ENCODE measurements around the gene TNN. TPM values are rescaled to one million over a fixed set of nuclear protein-coding genes. Genes with fewer than 3 reads are reported as not detected.

TNN gene
- total RNA-seq, 3 donors from 2014 or later: not detected

DNA sequence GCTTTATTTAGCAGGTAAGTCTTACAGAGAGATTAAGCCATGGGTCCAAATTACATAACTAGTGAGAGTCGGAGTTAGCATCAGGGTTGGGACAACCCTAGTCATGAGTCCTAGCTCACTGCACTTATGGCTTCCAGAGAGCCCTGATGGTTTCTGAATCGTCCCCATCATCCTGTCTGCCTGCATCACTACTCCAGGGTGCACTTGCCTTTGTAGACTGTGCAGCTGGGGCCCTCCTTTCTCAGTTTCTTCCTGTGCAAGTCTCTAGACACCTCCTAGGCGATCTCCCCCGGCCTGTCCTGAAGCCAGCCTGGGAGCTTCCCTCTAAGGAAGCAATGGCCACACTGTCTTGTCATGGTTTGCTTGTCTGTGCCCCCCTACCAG lies 87.8 kb downstream of the TNN start:
- peaks cover 29% of the 10 kb centered on the region for H3K27me3 Mint-ChIP-seq (ENCODE audit: low read depth)
- ATAC-seq: no peak
- H3K4me3 Mint-ChIP-seq: no peak overlapping the region
- peaks cover 17% of the 10 kb centered on the region for H3K4me1 Mint-ChIP-seq (ENCODE audit: low read depth)
- DNase-seq: no peak
- no peaks in the 10 kb centered on the region for H3K9me3 Mint-ChIP-seq
- H3K36me3 Mint-ChIP-seq (ENCODE audit: insufficient read depth): peaks cover 11% of the 10 kb centered on the region

DNA sequence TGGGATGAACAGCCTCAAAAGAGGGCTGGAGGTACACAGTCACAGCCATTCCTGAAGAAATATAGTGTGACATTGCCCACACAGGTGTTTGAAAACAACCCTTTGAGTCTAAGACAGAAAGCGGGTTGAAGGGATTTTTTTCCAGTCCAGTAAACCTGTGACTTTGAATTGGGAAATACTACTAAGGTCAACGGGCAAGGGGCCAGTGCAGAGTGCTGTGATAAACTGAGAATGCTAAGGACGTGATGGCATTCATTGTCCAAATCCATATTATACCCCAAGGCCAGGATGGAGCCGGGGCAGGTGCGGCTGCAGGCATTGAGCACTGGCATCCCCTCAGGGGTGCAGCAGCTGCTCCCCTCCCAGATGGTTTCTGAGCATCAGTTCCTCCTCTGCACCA lies 88.3 kb downstream of the TNN start:
- H3K9me3 Mint-ChIP-seq: no peaks in the 10 kb centered on the region
- ATAC-seq (no peak), DNase-seq (no peak)
- peaks cover 26% of the 10 kb centered on the region for H3K27me3 Mint-ChIP-seq (ENCODE audit: low read depth)
- H3K36me3 Mint-ChIP-seq (ENCODE audit: insufficient read depth): peaks cover 14% of the 10 kb centered on the region
- H3K4me3 Mint-ChIP-seq: no peak overlapping the region
- peaks cover 17% of the 10 kb centered on the region for H3K4me1 Mint-ChIP-seq (ENCODE audit: low read depth)

DNA sequence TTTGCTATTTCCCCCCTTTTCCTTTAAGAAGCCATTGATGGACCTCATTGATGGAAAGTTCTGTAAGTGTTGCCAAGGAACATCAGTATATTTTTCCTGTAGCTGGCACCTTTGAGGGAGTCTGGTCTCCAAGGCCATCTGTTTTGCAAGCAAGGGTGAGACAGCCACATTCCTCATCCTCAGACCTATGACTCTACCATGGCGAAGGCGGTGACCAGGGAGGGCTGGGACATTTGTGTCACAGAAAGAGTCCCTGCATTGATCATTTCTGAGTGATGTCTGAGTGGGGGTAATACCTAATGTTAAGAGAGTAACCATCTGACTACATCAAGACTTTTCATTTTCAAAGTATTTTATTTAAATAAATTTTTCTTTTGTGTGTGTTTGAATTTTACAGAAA lies 89.6 kb downstream of the TNN start:
- ATAC-seq (no peak), DNase-seq (no peak)
- Mint-ChIP-seq H3K27me3 (ENCODE audit: low read depth) (peaks cover 16% of the 10 kb centered on the region), H3K36me3 (ENCODE audit: insufficient read depth) (peaks cover 21% of the 10 kb centered on the region), H3K4me3 (no peak overlapping the region), H3K4me1 (ENCODE audit: low read depth) (peaks cover 16% of the 10 kb centered on the region), H3K9me3 (no peaks in the 10 kb centered on the region)

DNA sequence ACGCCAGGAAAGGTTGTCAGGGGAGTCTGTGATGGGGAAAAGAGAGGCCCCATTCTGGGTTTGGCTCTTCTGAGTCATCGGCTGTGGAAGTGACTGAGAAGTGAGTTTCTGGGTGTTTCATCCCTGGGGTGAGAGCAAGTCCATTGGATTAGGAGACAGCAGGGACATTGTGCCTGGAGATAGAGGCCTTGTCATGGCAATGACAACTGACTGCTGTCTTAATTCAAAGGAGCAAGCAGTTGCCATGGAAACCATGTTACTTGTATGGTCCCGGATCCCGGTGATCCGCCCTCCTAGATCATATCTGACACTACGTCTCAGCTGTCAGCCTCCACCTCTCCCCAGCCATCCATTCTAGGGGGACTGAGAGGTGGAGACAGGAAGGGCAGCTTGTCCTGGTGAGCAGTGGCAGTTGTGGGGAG lies 90.5 kb downstream of the TNN start:
- H3K4me1 Mint-ChIP-seq (ENCODE audit: low read depth): peaks cover 16% of the 10 kb centered on the region
- peaks cover 8% of the 10 kb centered on the region for H3K27me3 Mint-ChIP-seq (ENCODE audit: low read depth)
- DNase-seq: no peak
- ATAC-seq: no peak
- H3K9me3 Mint-ChIP-seq: no peaks in the 10 kb centered on the region
- peaks cover 21% of the 10 kb centered on the region for H3K36me3 Mint-ChIP-seq (ENCODE audit: insufficient read depth)
- no peak overlapping the region for H3K4me3 Mint-ChIP-seq

DNA sequence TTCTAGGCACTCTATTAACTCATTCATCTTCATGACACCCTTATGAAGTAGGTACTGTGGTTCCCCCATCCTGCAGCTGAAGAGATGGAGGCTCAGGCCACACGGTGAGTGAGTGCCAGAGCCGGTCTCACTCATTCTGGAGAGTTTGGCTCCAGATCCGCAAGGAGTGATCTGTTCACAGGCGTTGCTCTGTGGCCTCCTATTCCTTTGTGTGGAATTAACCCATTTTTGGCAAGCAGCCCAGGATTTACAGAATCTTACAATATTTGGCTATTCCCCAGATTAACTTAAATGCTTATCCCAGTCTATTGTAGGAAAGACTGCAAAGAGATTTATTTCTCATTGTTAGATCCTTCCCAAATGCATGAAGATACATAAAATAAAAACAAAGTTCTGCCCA lies 95.3 kb downstream of the TNN start:
- Mint-ChIP-seq H3K36me3 (ENCODE audit: insufficient read depth) (peaks cover 41% of the 10 kb centered on the region), H3K27me3 (ENCODE audit: low read depth) (no peaks in the 10 kb centered on the region), H3K4me3 (no peak overlapping the region), H3K9me3 (no peaks in the 10 kb centered on the region), H3K4me1 (ENCODE audit: low read depth) (peaks cover 7% of the 10 kb centered on the region)
- ATAC-seq (no peak), DNase-seq (no peak)

DNA sequence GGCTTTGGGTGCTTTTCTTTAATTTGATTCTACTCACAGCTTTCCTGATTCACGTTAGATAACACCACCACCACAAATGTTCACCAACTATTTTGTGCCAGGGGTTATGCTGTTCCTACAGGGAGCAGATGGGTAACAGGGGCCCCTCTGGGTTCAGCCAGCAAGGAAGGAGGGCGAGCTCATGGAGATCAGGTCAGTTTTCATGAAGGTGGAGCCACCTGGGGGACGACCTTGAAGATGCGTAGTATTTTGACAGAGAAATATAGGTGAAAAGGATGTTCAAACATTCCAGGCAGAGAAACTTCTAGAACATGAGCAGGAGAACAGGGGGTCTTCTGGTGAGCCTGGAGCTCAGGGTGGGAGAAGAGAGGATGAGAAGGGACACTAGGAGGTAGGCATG lies 96.1 kb downstream of the TNN start:
- Mint-ChIP-seq H3K36me3 (ENCODE audit: insufficient read depth) (peaks cover 48% of the 10 kb centered on the region), H3K9me3 (no peaks in the 10 kb centered on the region), H3K4me1 (ENCODE audit: low read depth) (peaks cover 10% of the 10 kb centered on the region), H3K27me3 (ENCODE audit: low read depth) (no peaks in the 10 kb centered on the region), H3K4me3 (no peak overlapping the region)
- DNase-seq (no peak), ATAC-seq (no peak)

DNA sequence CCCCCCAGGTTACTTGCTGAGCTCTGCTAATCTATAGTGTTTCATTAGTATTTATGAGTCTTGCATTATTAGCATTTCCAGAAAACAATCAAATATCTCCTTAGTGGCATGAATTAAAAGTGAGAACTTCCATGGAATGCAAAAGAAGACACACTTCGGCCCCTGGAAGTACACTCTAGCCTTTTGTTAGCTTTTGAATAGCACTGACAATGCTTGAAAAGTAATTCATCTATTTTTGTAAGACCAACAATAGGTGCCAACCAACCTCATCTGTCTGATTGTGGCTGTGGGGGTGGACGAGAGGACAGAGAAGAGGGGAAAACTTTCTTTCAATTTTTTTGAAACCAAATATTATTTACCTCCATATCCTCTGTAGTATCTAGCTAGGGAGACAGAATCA lies 97.1 kb downstream of the TNN start:
- ATAC-seq: no peak
- DNase-seq: no peak
- Mint-ChIP-seq H3K4me1 (ENCODE audit: low read depth) (peaks cover 20% of the 10 kb centered on the region), H3K9me3 (no peaks in the 10 kb centered on the region), H3K4me3 (no peak overlapping the region), H3K36me3 (ENCODE audit: insufficient read depth) (peaks cover 46% of the 10 kb centered on the region), H3K27me3 (ENCODE audit: low read depth) (no peaks in the 10 kb centered on the region)

DNA sequence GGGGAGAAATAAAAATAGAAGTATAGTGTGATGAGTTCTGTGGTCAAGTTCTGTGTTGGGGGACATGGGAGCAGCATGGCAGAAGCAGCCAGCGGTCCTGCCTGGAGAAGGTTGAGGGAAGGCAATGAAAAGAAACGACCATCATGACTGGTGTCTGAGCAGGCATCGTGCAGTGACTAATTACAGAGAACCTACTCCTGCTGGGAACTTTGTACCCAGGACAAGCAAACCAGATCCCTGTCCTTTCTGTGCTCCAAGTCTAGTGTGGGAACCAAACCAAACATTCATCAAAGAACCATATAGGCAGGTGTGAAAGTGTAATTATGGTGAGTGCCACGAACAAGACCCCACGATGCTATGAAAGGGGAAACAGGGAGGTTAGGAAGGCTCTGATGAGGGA lies 99.1 kb downstream of the TNN start:
- H3K27me3 Mint-ChIP-seq (ENCODE audit: low read depth): no peaks in the 10 kb centered on the region
- peaks cover 36% of the 10 kb centered on the region for H3K36me3 Mint-ChIP-seq (ENCODE audit: insufficient read depth)
- DNase-seq: no peak
- peaks cover 37% of the 10 kb centered on the region for H3K4me1 Mint-ChIP-seq (ENCODE audit: low read depth)
- no peak for ATAC-seq
- H3K9me3 Mint-ChIP-seq: no peaks in the 10 kb centered on the region
- no peak overlapping the region for H3K4me3 Mint-ChIP-seq

DNA sequence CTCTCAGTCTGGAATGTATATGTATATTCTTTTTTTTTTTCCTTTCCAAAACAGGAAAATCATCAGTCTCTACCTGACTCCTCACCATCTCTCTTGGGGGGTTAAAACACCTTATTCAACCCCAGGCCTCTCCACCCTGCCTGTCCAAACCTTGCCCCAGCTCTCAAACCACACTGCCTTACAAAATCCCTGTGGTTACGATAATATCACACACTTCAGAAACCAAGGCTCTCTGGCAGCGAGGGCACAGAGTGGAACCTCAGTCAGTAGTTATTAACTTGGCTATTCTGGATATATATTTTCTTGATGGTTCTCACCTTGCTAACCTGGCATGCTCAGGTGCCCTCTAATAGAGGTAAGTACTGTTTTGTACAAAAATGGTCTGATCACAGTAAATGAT lies 100.2 kb downstream of the TNN start:
- Mint-ChIP-seq H3K36me3 (ENCODE audit: insufficient read depth) (peaks cover 37% of the 10 kb centered on the region), H3K4me3 (no peak overlapping the region), H3K9me3 (no peaks in the 10 kb centered on the region), H3K27me3 (ENCODE audit: low read depth) (no peaks in the 10 kb centered on the region), H3K4me1 (ENCODE audit: low read depth) (peaks cover 41% of the 10 kb centered on the region)
- ATAC-seq (no peak), DNase-seq (no peak)

DNA sequence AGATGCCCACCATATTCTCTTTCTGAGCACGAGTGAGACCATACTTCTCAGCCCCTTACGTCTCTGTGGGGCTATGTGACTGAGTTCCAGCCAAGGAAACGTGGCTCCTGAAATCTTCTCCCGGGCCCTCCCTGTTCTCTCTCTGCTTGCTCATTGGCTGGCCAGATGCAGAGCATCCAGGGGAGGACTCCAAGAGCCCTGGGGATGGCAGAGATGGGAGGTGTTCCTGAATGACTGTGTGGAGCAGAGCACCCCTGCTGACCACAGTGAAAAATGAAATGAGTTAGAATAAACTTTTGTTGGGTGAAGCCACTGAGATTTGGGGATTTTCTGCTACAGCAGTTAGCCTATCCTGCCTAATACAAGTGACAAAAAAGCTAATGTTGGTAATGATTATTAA lies 101.1 kb downstream of the TNN start:
- H3K4me3 Mint-ChIP-seq: no peak overlapping the region
- DNase-seq (no peak), ATAC-seq (no peak)
- peaks cover 45% of the 10 kb centered on the region for H3K4me1 Mint-ChIP-seq (ENCODE audit: low read depth)
- H3K9me3 Mint-ChIP-seq: no peaks in the 10 kb centered on the region
- H3K27me3 Mint-ChIP-seq (ENCODE audit: low read depth): no peaks in the 10 kb centered on the region
- H3K36me3 Mint-ChIP-seq (ENCODE audit: insufficient read depth): peaks cover 40% of the 10 kb centered on the region

DNA sequence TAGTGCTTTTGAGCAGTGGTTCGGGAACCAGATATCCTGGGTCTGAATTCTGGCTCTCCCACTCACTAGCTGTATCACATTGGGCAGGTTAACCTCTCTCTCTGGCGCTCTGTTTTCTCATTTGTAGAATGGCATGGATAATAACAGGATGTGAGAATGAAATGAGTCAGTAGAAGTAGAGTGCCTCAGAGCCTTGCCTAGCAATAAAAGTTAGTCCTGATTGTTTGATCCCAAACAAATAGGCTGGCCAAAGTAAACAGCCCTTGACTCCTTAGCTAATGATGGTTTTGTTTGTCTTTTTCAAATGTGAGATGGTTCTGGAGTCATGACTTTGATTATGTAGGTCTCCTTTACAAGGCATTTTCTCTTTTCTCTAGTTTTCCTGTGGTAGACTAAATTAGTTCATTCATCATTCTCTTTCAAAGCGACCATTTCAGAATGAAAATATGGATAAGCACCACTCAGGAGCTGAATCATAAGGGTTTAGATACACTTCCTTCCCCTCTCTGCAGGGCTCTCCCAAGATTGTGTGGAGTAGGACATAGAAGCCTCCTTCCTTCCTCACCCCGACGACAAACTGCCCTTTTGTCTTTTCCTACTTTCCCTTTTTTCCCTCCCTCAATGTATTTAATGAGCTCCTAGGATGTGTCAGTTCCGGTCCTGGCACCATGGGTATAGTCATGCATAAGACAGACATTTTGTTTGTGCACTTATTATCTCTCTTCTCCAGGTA lies 101.8 kb downstream of the TNN start:
- no peak for DNase-seq
- ATAC-seq: peak in 1 of 2 donors; percentile 43
- Mint-ChIP-seq H3K4me1 (ENCODE audit: low read depth) (peaks cover 51% of the 10 kb centered on the region), H3K4me3 (no peak overlapping the region), H3K36me3 (ENCODE audit: insufficient read depth) (peaks cover 39% of the 10 kb centered on the region), H3K27me3 (ENCODE audit: low read depth) (no peaks in the 10 kb centered on the region), H3K9me3 (no peaks in the 10 kb centered on the region)

DNA sequence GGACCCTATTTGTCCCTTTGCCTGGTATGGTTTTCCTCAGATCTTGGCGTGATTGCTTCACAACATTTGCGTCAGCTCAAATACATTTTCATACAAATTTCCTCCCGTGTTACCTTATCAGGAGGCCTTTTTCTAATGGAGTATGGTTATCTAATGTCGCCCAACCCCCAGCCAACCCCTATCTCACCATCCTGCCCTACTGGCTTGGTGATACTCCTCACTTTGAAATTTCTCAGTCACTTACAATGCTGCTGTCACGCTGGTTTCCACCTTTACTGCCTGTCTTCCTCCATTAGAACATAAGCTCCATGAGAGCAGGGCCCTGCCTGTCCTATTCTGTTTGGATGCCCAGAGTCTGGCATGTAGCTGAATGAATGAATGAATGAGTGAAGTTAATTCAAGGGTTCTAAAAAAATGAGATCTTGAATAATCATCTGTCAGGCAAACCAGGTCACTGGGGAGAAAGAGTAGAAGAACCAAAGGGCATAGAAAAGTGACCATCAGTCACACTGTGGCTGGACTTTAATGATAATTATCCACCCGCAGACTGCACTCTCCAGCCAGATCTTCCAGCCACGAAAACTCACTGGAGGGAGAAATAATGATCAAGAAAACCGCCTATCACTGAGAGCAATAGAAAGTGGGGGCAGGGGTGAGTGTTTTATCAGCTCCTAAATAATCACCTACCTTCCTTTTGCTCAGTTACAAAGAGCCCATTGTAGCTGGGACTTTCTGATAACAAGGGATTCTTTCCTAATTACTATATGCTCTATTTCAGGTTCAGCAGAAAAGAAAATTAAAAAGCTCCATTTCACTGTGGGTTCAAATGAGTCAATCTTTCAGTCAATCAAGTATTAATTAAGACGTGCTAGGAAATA lies 103.6 kb downstream of the TNN start:
- no peaks in the 10 kb centered on the region for H3K27me3 Mint-ChIP-seq (ENCODE audit: low read depth)
- no peak for ATAC-seq
- no peak overlapping the region for H3K4me3 Mint-ChIP-seq
- peaks cover 59% of the 10 kb centered on the region for H3K4me1 Mint-ChIP-seq (ENCODE audit: low read depth)
- peaks cover 38% of the 10 kb centered on the region for H3K36me3 Mint-ChIP-seq (ENCODE audit: insufficient read depth)
- H3K9me3 Mint-ChIP-seq: no peaks in the 10 kb centered on the region
- no peak for DNase-seq

DNA sequence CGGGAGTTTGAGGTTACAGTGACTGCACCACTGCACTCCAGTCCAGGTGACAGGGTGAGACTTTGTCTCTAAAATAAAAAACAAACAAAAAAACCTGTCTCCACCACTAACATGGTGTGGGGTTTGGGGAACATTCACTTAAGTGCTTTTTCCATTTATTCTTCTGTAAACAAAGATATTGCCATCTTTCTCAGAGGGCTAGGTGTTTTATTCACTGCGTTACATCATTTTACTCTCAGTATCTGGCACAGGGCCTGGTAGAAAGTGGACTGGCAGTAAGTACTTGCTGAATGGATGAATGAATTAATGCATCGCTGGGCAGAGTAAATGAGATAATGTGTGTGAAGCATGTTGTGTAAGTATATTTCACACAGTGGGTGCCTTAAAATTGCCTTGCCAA lies 104.9 kb downstream of the TNN start:
- H3K27me3 Mint-ChIP-seq (ENCODE audit: low read depth): no peaks in the 10 kb centered on the region
- peaks cover 37% of the 10 kb centered on the region for H3K36me3 Mint-ChIP-seq (ENCODE audit: insufficient read depth)
- no peak for ATAC-seq
- H3K4me1 Mint-ChIP-seq (ENCODE audit: low read depth): peaks cover 57% of the 10 kb centered on the region
- no peaks in the 10 kb centered on the region for H3K9me3 Mint-ChIP-seq
- DNase-seq: no peak
- no peak overlapping the region for H3K4me3 Mint-ChIP-seq

DNA sequence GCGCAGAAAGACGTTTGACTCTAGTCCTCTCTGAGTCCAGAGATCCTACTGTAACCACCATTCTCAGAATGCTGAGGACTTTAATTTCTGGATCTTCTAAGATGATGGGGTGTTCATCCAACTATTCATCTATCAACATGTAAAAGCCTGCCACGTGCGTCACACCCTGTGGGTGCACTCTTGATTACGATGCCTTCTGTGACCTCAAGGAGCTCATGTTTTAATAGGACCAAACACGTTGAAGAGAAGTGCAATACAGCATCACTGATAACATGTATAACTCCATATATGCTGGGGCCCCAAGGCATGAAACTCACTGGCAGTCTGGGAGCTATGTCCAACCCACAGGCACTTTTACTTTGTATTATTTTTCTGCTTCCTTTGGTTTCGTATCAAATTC lies 105.9 kb downstream of the TNN start:
- no peaks in the 10 kb centered on the region for H3K27me3 Mint-ChIP-seq (ENCODE audit: low read depth)
- DNase-seq (no peak), ATAC-seq (no peak)
- no peak overlapping the region for H3K4me3 Mint-ChIP-seq
- peaks cover 64% of the 10 kb centered on the region for H3K4me1 Mint-ChIP-seq (ENCODE audit: low read depth)
- peaks cover 30% of the 10 kb centered on the region for H3K36me3 Mint-ChIP-seq (ENCODE audit: insufficient read depth)
- no peaks in the 10 kb centered on the region for H3K9me3 Mint-ChIP-seq
